Fibroblast of lung (primary cell): ENCODE data around the gene FARSA. TPM values are rescaled to one million over a fixed set of nuclear protein-coding genes. Genes with fewer than 3 reads are reported as not detected.
"Not testable (repeated sequence)": the region's sequence is repeated elsewhere in the genome, so short reads cannot be mapped to it uniquely, and the experiment has no call there.

ENCODE experiments used
- DNase-seq, 2 donors: peaks; one replicate each; pipeline versions ENCODE4 v3.0.0 to v3.0.0-alpha.2; 2010; ENCODE audit warnings: low read depth in 2 of 2
- H2AFZ ChIP-seq: 2 replicates; pipeline ENCODE4 v1.5.1; 2012; ENCODE audit warnings: low read length, control low read depth, inconsistent platforms
- H3K27ac ChIP-seq: 2 replicates; pipeline ENCODE4 v1.5.1; 2011; ENCODE audit warnings: low read length, control low read depth; ENCODE audit not compliant: insufficient read depth
- H3K27me3 ChIP-seq: 2 replicates; pipeline ENCODE4 v1.5.1; 2011; ENCODE audit warnings: mild to moderate bottlenecking, low read length; ENCODE audit not compliant: control insufficient read depth, insufficient read depth
- H3K36me3 ChIP-seq: 2 replicates; pipeline ENCODE4 v1.5.1; 2011; ENCODE audit warnings: low read length; ENCODE audit not compliant: control insufficient read depth, insufficient read depth
- H3K4me1 ChIP-seq: 2 replicates; pipeline ENCODE4 v1.5.1; 2011; ENCODE audit warnings: low read length; ENCODE audit not compliant: control insufficient read depth, insufficient read depth; ENCODE audit errors: extremely low read depth
- H3K4me2 ChIP-seq: 2 replicates; pipeline ENCODE4 v1.5.1; 2011; ENCODE audit warnings: low read length, control low read depth; ENCODE audit not compliant: insufficient read depth; ENCODE audit errors: extremely low read depth
- H3K4me3 ChIP-seq, 4 experiments: fragments of 200-600 bp in 1 of 4; sonication (generic) in 1 of 4; replicated peaks in 1 of 4; 2 replicates each; pipeline ENCODE4 v1.5.1; 2011 to 2016; ENCODE audit warnings: low read length in 4 of 4, low read depth in 3 of 4, mild to moderate bottlenecking in 3 of 4, control low read depth in 2 of 4, inconsistent platforms in 1 of 4, mixed read lengths in 1 of 4; ENCODE audit not compliant: insufficient read depth in 1 of 4; ENCODE audit errors: control extremely low read depth in 1 of 4
- H3K79me2 ChIP-seq: 2 replicates; pipeline ENCODE4 v1.5.1; 2012; ENCODE audit warnings: mild to moderate bottlenecking, low read length, inconsistent platforms; ENCODE audit not compliant: control insufficient read depth, insufficient read depth
- H3K9ac ChIP-seq: 2 replicates; pipeline ENCODE4 v1.5.1; 2011; ENCODE audit warnings: mild to moderate bottlenecking, low read length, control low read depth; ENCODE audit not compliant: insufficient read depth
- H3K9me3 ChIP-seq: 2 replicates; pipeline ENCODE4 v1.5.1; 2012; ENCODE audit warnings: low read depth, low read length; ENCODE audit not compliant: control insufficient read depth, insufficient read depth
- H4K20me1 ChIP-seq: 2 replicates; pipeline ENCODE4 v1.5.1; 2011; ENCODE audit warnings: low read length; ENCODE audit not compliant: control insufficient read depth, insufficient read depth; ENCODE audit errors: extremely low read depth
- CTCF ChIP-seq, 2 donors: IDR thresholded peaks in 1 of 2; conservative IDR thresholded peaks in 1 of 2; 1 replicate in 1 of 2; 2 replicates in 1 of 2; pipeline ENCODE4 v1.5.1; 2011 to 2012; ENCODE audit warnings: low read length in 2 of 2, control low read depth in 1 of 2, inconsistent platforms in 1 of 2, low read depth in 1 of 2, mild to moderate bottlenecking in 1 of 2
- EZH2 ChIP-seq: IDR thresholded peaks from 2 replicates; pipeline ENCODE4 v1.5.1; 2012; ENCODE audit warnings: low read length, control low read depth, mild to moderate bottlenecking; ENCODE audit errors: missing control alignments
- polyA plus RNA-seq, 2 donors: library from polyadenylated mRNA; depleted of rRNA in 1 of 2; stranded (reverse) in 1 of 2; unstranded in 1 of 2; fragments of >200 nt; gene quantifications; 2 replicates each; pipeline ENCODE4 v1.2.1, GENCODE V29; 2011 to 2012; ENCODE audit warnings: missing spikeins in 1 of 2
- total RNA-seq: library from RNA; depleted of rRNA; stranded (reverse); fragments of >200 nt; gene quantifications from 2 replicates; pipeline ENCODE4 v1.2.1, GENCODE V29; 2014

The FARSA gene
- total and polyA plus RNA-seq, 2 donors (not counting 1 experiment from before 2014, with no cell fraction given): 23.5 to 38.6 TPM

- Histone ChIP-seq H3K36me3 (peaks cover 16% of the 10 kb centered on the region), H3K9ac (no peak overlapping the region), H3K4me1 (peaks cover 3% of the 10 kb centered on the region), H2AFZ (no peak overlapping the region), H3K79me2 (no peaks in the 10 kb centered on the region), H3K4me3 (no peak overlapping the region), H3K27ac (no peak overlapping the region), H3K4me2 (no peak overlapping the region), H3K27me3 (no peaks in the 10 kb centered on the region), H3K9me3 (no peaks in the 10 kb centered on the region), H4K20me1 (no peaks in the 10 kb centered on the region)
- TF ChIP-seq EZH2: no peak
- TF ChIP-seq CTCF (conservative IDR thresholded peaks at IDR 0.05 in 1 of 2, IDR thresholded peaks at IDR 0.05 in 1 of 2; ENCODE audit: low read depth in 1 of 2, low read length in 2 of 2): no peak
- no peak for DNase-seq
Observed at GRCh38 chr19:12922959-12923358, 10.6 kb downstream of the FARSA start.

GRCh38 chr19:12921047-12921446 lies 12.5 kb downstream of the FARSA start:
- Histone ChIP-seq H3K27me3 (no peaks in the 10 kb centered on the region), H3K36me3 (peaks cover 11% of the 10 kb centered on the region), H4K20me1 (no peaks in the 10 kb centered on the region), H3K9ac (no peak overlapping the region), H3K4me3 (no peak overlapping the region), H2AFZ (no peak overlapping the region), H3K4me1 (peaks cover 3% of the 10 kb centered on the region), H3K9me3 (no peaks in the 10 kb centered on the region), H3K4me2 (no peak overlapping the region), H3K27ac (no peak overlapping the region), H3K79me2 (no peaks in the 10 kb centered on the region)
- TF ChIP-seq EZH2: no peak
- no peak for TF ChIP-seq CTCF (conservative IDR thresholded peaks at IDR 0.05 in 1 of 2, IDR thresholded peaks at IDR 0.05 in 1 of 2; ENCODE audit: low read depth in 1 of 2, low read length in 2 of 2)
- no peak for DNase-seq

- H3K9ac ChIP-seq: no peak overlapping the region
- no peak overlapping the region for H3K27ac ChIP-seq
- no peak overlapping the region for H3K4me2 ChIP-seq
- H3K27me3 ChIP-seq: no peaks in the 10 kb centered on the region
- no peaks in the 10 kb centered on the region for H3K79me2 ChIP-seq
- no peak overlapping the region for H2AFZ ChIP-seq
- peaks cover 3% of the 10 kb centered on the region for H3K36me3 ChIP-seq
- no peak overlapping the region for H3K4me3 ChIP-seq
- no peaks in the 10 kb centered on the region for H4K20me1 ChIP-seq
- DNase-seq: no peak
- no peak for TF ChIP-seq CTCF (conservative IDR thresholded peaks at IDR 0.05 in 1 of 2, IDR thresholded peaks at IDR 0.05 in 1 of 2; ENCODE audit: low read depth in 1 of 2, low read length in 2 of 2)
- TF ChIP-seq EZH2: no peak
- no peaks in the 10 kb centered on the region for H3K9me3 ChIP-seq
- peaks cover 3% of the 10 kb centered on the region for H3K4me1 ChIP-seq
Observed at GRCh38 chr19:12918253-12918652, 15.3 kb downstream of the FARSA start.

GRCh38 chr19:12915860-12916259 lies 17.7 kb downstream of the FARSA start:
- H3K4me3 ChIP-seq, H3K9me3 ChIP-seq, H3K27ac ChIP-seq, H3K4me2 ChIP-seq, H4K20me1 ChIP-seq, H3K4me1 ChIP-seq, H3K27me3 ChIP-seq, H3K9ac ChIP-seq, H3K36me3 ChIP-seq, H3K79me2 ChIP-seq, DNase-seq, H2AFZ ChIP-seq: not testable (repeated sequence)
